ENCODE data around the gene KPTN. TPM values are rescaled to one million over a fixed set of nuclear protein-coding genes. Genes with fewer than 3 reads are reported as not detected.
A peak's percentile ranks its signal among the peaks of the same experiment; 100 is the strongest.

The KPTN gene
- total and polyA plus RNA-seq, 7 donors, result 4.4 to 12.2 (median 4.8) TPM

DNA sequence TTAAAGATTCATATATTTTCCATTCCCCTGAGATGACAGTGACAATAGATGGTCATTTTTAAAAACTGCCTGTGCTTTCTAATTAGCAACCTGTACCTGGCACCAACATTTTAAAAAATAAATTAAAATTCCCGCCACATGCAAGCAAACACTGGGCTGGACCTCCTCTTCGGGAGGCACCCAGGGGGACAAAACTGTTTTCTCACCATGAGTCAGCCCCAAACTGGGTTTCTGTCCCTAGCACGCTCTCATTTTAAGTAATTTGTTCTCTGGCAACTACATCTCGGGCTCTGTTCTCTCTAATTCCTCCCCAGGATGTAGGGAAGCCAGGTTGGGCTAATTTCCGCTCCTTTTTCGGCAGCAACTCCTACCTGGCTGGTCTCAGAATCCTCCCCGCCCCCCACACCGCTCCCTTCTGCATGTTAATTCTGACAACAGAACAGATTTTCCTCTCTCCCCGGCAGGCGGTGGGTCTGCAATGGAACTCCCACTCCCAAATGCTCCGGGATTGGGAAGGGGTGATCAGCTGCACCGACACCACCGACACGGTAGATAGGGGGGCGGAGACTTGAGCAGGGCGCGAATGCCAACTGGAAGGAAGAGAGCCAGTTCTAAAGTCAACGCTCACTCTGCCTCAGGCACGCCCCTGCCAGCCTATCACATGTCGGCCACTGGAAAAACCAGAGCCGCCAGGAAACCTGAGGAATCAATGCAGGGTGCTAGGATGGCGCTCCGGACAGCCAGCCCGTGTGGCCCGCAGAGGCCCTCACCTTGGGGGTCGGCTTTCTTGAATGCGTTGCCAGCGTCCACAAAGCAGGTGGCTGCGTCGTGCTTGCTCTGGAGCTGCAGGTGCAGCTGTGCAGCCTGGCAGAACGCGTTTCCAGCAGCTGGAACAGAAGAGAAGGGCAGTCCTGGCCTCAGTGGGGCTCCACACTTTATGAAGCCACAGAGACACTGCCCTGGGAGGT is 16.1 kb upstream of the KPTN start:
- Histone ChIP-seq H3K36me3 (peaks cover 28 to 89% (median 52%) of the 10 kb centered on the region in 4 donors), H3K27ac (no peak overlapping the region), H3K4me3 (no peak overlapping the region), H3K9me3 (no peaks in the 10 kb centered on the region), H3K4me1 (peaks cover 0 to 5% (median 2%) of the 10 kb centered on the region in 4 donors), H3K27me3 (no peaks in the 10 kb centered on the region)
- 91 to 94% methylated on average over 32 of the region's 32 CpGs for WGBS, 2 donors
- no peak for DNase-seq
- TF ChIP-seq POLR2A (IDR thresholded peaks at IDR 0.05), result no peak
- no peak for TF ChIP-seq CTCF (IDR thresholded peaks at IDR 0.05)
- TF ChIP-seq EP300 (IDR thresholded peaks at IDR 0.05), result no peak
- TF ChIP-seq POLR2AphosphoS5 (IDR thresholded peaks at IDR 0.05), result no peak
- intact Hi-C loops (cut with DNase I), result no loop called here

DNA sequence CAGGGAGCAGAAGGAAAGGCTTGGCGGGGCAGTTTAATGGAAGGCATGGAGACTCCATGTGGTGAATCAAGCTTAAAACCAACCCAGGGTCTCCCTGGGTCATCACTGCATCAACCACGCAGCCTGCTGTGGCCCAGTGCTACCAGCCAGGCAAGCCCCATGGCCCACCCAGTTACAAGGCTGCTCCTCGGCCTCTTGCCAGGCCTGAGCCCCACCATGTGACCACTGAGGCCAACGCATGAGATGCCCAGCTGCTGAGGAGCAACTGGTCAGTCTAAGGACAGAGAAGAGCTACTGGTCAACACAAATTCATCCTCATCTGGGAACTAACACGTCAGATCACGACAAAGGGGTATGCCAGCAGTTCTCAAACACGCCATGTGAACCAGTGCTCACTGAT is 15.4 kb upstream of the KPTN start:
- Histone ChIP-seq H3K4me3 (no peak overlapping the region), H3K36me3 (peaks cover 28 to 94% (median 52%) of the 10 kb centered on the region in 4 donors), H3K4me1 (peaks cover 0 to 5% (median 2%) of the 10 kb centered on the region in 4 donors), H3K27ac (no peak overlapping the region), H3K9me3 (no peaks in the 10 kb centered on the region), H3K27me3 (no peaks in the 10 kb centered on the region)
- 94 to 95% methylated on average over 7 of the region's 7 CpGs for WGBS, 2 donors
- intact Hi-C loops (cut with DNase I), result no loop called here
- DNase-seq, result no peak
- no peak for TF ChIP-seq CTCF (IDR thresholded peaks at IDR 0.05)
- no peak for TF ChIP-seq POLR2A (IDR thresholded peaks at IDR 0.05)
- no peak for TF ChIP-seq POLR2AphosphoS5 (IDR thresholded peaks at IDR 0.05)
- no peak for TF ChIP-seq EP300 (IDR thresholded peaks at IDR 0.05)

GRCh38 chr19:47498561-47498960 is 14.5 kb upstream of the KPTN start:
- TF ChIP-seq POLR2AphosphoS5 (IDR thresholded peaks at IDR 0.05) (no peak), POLR2A (IDR thresholded peaks at IDR 0.05) (no peak), CTCF (IDR thresholded peaks at IDR 0.05) (no peak), EP300 (IDR thresholded peaks at IDR 0.05) (no peak)
- peaks cover 28 to 94% (median 54%) of the 10 kb centered on the region in 4 donors for H3K36me3 ChIP-seq
- intact Hi-C loops (cut with DNase I), result no loop called here
- WGBS, 2 donors, result 93 to 94% methylated on average over 5 of the region's 5 CpGs
- H3K4me3 ChIP-seq, result no peak overlapping the region
- no peaks in the 10 kb centered on the region for H3K27me3 ChIP-seq
- no peaks in the 10 kb centered on the region for H3K9me3 ChIP-seq
- peaks cover 0 to 5% (median 2%) of the 10 kb centered on the region in 4 donors for H3K4me1 ChIP-seq
- DNase-seq, result no peak
- no peak overlapping the region for H3K27ac ChIP-seq

- Histone ChIP-seq H3K9me3 (no peaks in the 10 kb centered on the region), H3K4me3 (no peak overlapping the region), H3K27ac (no peak overlapping the region), H3K36me3 (peaks cover 22 to 94% (median 52%) of the 10 kb centered on the region in 4 donors), H3K4me1 (peaks cover 0 to 5% (median 2%) of the 10 kb centered on the region in 4 donors), H3K27me3 (no peaks in the 10 kb centered on the region)
- WGBS, 2 donors, result 87 to 91% methylated on average over 14 of the region's 14 CpGs
- intact Hi-C loops (cut with DNase I), result no loop called here
- peak; percentile 62 for DNase-seq
- TF ChIP-seq POLR2A (IDR thresholded peaks at IDR 0.05) (no peak), POLR2AphosphoS5 (IDR thresholded peaks at IDR 0.05) (no peak), EP300 (IDR thresholded peaks at IDR 0.05) (no peak), CTCF (IDR thresholded peaks at IDR 0.05) (no peak)
Observed at GRCh38 chr19:47497821-47498520, 14.0 kb upstream of the KPTN start.
